ENCODE data around the gene LAMA5.

The LAMA5 gene

GRCh38 chr20:62401331-62401779 is 34.2 kb upstream of the LAMA5 start:
- Histone ChIP-seq H3K27ac (ENCODE audit: low read length) (no peak overlapping the region), H3K4me3 (ENCODE audit: low read depth in 1 of 2, low read length in 2 of 2) (no peak overlapping the region), H3K27me3 (ENCODE audit: low read depth, low read length) (no peaks in the 10 kb centered on the region), H3K36me3 (ENCODE audit: control insufficient read depth in 1 of 2, insufficient read depth in 2 of 2, low read length in 2 of 2) (peaks cover 0 to 10% of the 10 kb centered on the region in 2 donors), H3K9me3 (ENCODE audit: control insufficient read depth in 1 of 2, low read length in 2 of 2) (no peaks in the 10 kb centered on the region), H3K4me1 (ENCODE audit: control insufficient read depth in 1 of 2, insufficient read depth in 2 of 2, low read length in 2 of 2) (peaks cover 0 to 15% of the 10 kb centered on the region in 2 donors)

DNA sequence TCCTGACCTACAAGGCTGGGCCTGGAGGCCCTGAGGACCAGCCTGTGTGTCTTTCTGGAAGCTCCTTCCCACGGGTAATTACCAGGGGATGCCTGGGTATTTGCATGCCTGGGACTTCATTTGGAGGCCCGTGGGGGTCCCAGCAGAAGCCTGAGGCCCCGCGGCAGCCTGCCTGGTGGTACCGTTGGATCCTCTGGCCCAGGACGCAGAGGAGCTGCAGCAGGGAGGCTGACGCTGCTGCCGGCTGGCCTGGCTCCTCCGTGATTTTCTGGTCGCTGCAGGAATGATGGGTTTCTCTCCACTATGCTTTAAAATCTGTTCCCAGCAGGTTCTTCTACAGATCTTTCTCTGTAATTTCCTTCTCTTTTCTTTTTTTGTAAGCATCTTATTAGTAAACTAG is 33.4 kb upstream of the LAMA5 start:
- H3K4me3 ChIP-seq (ENCODE audit: low read depth in 1 of 2, low read length in 2 of 2), result no peak overlapping the region
- no peaks in the 10 kb centered on the region for H3K9me3 ChIP-seq (ENCODE audit: control insufficient read depth in 1 of 2, low read length in 2 of 2)
- peaks cover 0 to 7% of the 10 kb centered on the region in 2 donors for H3K4me1 ChIP-seq (ENCODE audit: control insufficient read depth in 1 of 2, insufficient read depth in 2 of 2, low read length in 2 of 2)
- H3K27me3 ChIP-seq (ENCODE audit: low read depth, low read length), result no peaks in the 10 kb centered on the region
- peaks cover 0 to 12% of the 10 kb centered on the region in 2 donors for H3K36me3 ChIP-seq (ENCODE audit: control insufficient read depth in 1 of 2, insufficient read depth in 2 of 2, low read length in 2 of 2)
- no peak overlapping the region for H3K27ac ChIP-seq (ENCODE audit: low read length)

DNA sequence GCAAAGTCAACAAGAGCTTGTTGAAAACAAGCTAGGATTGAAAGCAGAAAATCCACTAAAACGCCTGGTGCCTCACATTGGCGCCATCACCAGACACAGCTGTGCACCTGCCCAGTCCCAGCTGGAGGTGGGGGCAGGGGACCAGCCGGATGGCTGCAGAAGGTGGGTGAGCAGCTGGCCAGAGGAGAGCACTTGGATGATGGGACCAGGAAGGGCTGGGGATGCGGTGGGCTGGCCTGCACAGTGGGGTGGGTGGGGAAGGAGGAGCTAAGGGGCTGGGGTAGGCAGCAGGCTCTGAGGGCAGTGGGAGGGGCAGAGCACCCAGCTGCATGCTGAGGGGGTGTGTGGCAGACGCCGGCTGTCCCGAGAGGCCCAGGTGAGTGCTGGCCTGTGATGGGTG is 32.9 kb upstream of the LAMA5 start:
- H3K4me3 ChIP-seq (ENCODE audit: low read depth in 1 of 2, low read length in 2 of 2), result no peak overlapping the region
- H3K27me3 ChIP-seq (ENCODE audit: low read depth, low read length), result no peaks in the 10 kb centered on the region
- H3K36me3 ChIP-seq (ENCODE audit: control insufficient read depth in 1 of 2, insufficient read depth in 2 of 2, low read length in 2 of 2), result peaks cover 0 to 15% of the 10 kb centered on the region in 2 donors
- no peak overlapping the region for H3K27ac ChIP-seq (ENCODE audit: low read length)
- no peaks in the 10 kb centered on the region for H3K9me3 ChIP-seq (ENCODE audit: control insufficient read depth in 1 of 2, low read length in 2 of 2)
- H3K4me1 ChIP-seq (ENCODE audit: control insufficient read depth in 1 of 2, insufficient read depth in 2 of 2, low read length in 2 of 2), result peaks cover 0 to 1% of the 10 kb centered on the region in 2 donors

DNA sequence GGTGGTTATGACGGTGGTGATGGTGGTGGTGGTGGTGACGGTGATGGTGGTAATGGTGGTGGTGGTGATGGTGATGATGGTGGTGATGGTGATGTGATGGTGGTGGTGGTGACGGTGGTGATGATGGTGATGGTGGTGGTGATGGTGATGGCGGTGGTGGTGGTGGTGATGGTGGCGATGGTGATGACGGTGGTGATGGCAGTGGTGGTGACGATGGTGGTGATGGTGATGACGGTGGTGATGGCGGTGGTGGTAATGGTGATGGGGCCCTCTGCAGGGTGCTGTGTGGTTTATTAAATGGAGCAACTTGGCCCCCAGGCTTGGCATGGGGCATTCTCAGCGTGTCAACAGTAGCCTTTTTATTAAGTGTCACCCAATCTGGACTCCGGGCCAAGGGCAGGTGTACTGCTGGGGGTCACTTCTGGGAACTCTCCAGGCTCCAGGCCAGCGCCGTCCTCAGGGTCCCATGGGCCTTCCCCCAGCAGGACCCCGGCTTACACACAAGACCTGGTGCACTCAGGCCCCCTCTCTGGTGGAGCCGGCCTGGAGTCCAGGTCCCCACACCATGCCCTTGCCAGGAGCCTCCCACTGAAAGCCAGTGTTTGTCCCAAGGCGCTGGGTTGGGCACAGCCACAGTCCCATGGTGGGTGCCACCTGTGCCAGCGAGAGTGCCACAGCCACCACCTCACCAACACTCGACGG is 31.2 kb upstream of the LAMA5 start:
- H3K27ac ChIP-seq (ENCODE audit: low read length), result no peak overlapping the region
- H3K36me3 ChIP-seq (ENCODE audit: control insufficient read depth in 1 of 2, insufficient read depth in 2 of 2, low read length in 2 of 2), result peaks cover 5 to 26% of the 10 kb centered on the region in 2 donors
- no peaks in the 10 kb centered on the region for H3K9me3 ChIP-seq (ENCODE audit: control insufficient read depth in 1 of 2, low read length in 2 of 2)
- no peaks in the 10 kb centered on the region for H3K4me1 ChIP-seq (ENCODE audit: control insufficient read depth in 1 of 2, insufficient read depth in 2 of 2, low read length in 2 of 2)
- H3K27me3 ChIP-seq (ENCODE audit: low read depth, low read length), result no peaks in the 10 kb centered on the region
- H3K4me3 ChIP-seq (ENCODE audit: low read depth in 1 of 2, low read length in 2 of 2), result no peak overlapping the region

GRCh38 chr20:62396367-62397239 is 29.5 kb upstream of the LAMA5 start:
- Histone ChIP-seq H3K4me3 (ENCODE audit: low read depth in 1 of 2, low read length in 2 of 2) (no peak overlapping the region), H3K4me1 (ENCODE audit: control insufficient read depth in 1 of 2, insufficient read depth in 2 of 2, low read length in 2 of 2) (no peaks in the 10 kb centered on the region), H3K27ac (ENCODE audit: low read length) (no peak overlapping the region), H3K27me3 (ENCODE audit: low read depth, low read length) (no peaks in the 10 kb centered on the region), H3K9me3 (ENCODE audit: control insufficient read depth in 1 of 2, low read length in 2 of 2) (no peaks in the 10 kb centered on the region), H3K36me3 (ENCODE audit: control insufficient read depth in 1 of 2, insufficient read depth in 2 of 2, low read length in 2 of 2) (peaks cover 9 to 30% of the 10 kb centered on the region in 2 donors)

GRCh38 chr20:62395311-62396242 is 28.5 kb upstream of the LAMA5 start:
- Histone ChIP-seq H3K27ac (ENCODE audit: low read length) (no peak overlapping the region), H3K27me3 (ENCODE audit: low read depth, low read length) (no peaks in the 10 kb centered on the region), H3K36me3 (ENCODE audit: control insufficient read depth in 1 of 2, insufficient read depth in 2 of 2, low read length in 2 of 2) (peaks cover 9 to 40% of the 10 kb centered on the region in 2 donors), H3K4me1 (ENCODE audit: control insufficient read depth in 1 of 2, insufficient read depth in 2 of 2, low read length in 2 of 2) (no peaks in the 10 kb centered on the region), H3K4me3 (ENCODE audit: low read depth in 1 of 2, low read length in 2 of 2) (no peak overlapping the region), H3K9me3 (ENCODE audit: control insufficient read depth in 1 of 2, low read length in 2 of 2) (no peaks in the 10 kb centered on the region)

GRCh38 chr20:62394248-62395245 is 27.4 kb upstream of the LAMA5 start:
- no peak overlapping the region for H3K27ac ChIP-seq (ENCODE audit: low read length)
- H3K27me3 ChIP-seq (ENCODE audit: low read depth, low read length), result no peaks in the 10 kb centered on the region
- H3K9me3 ChIP-seq (ENCODE audit: control insufficient read depth in 1 of 2, low read length in 2 of 2), result no peaks in the 10 kb centered on the region
- H3K4me1 ChIP-seq (ENCODE audit: control insufficient read depth in 1 of 2, insufficient read depth in 2 of 2, low read length in 2 of 2), result no peaks in the 10 kb centered on the region
- no peak overlapping the region for H3K4me3 ChIP-seq (ENCODE audit: low read depth in 1 of 2, low read length in 2 of 2)
- H3K36me3 ChIP-seq (ENCODE audit: control insufficient read depth in 1 of 2, insufficient read depth in 2 of 2, low read length in 2 of 2), result peaks cover 17 to 42% of the 10 kb centered on the region in 2 donors

DNA sequence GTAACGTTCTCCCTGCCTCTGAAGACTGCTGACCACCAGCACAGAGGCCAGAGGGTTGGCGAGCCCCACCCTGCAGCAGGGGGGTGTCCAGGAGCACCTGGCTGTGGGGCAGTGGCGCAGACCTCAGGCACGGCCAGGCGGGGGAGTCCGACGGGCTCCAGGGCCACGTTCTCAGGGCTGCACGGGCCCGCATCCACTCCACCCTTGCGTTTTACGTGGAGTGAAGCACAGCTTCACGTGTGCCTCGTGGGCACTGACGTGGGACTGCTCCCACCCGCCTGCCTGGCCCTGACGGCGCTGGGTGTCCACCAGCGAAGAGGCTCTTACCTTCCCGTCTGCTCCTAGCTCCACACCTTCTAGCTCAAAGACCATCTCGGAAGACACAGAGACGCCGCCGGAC is 26.7 kb upstream of the LAMA5 start:
- Histone ChIP-seq H3K9me3 (ENCODE audit: control insufficient read depth in 1 of 2, low read length in 2 of 2) (no peaks in the 10 kb centered on the region), H3K27ac (ENCODE audit: low read length) (no peak overlapping the region), H3K4me1 (ENCODE audit: control insufficient read depth in 1 of 2, insufficient read depth in 2 of 2, low read length in 2 of 2) (no peaks in the 10 kb centered on the region), H3K27me3 (ENCODE audit: low read depth, low read length) (no peaks in the 10 kb centered on the region), H3K4me3 (ENCODE audit: low read depth in 1 of 2, low read length in 2 of 2) (no peak overlapping the region), H3K36me3 (ENCODE audit: control insufficient read depth in 1 of 2, insufficient read depth in 2 of 2, low read length in 2 of 2) (peaks cover 24 to 46% of the 10 kb centered on the region in 2 donors)

DNA sequence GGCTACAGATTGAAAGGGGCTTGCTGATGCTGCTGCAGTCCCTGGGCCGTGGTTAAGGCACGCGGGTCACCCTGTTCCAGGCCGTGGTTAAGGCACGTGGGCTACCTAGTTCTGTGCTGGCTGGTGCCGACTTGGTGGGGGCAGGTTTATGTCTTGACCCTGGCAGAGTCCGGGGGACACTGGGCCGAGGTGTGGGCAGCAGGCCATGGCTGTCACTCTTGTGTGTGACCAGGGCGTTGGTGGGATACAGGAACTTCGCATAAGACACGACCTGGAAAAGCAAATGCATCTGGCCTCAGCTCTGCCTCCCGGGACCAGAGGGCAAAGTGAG is 26.2 kb upstream of the LAMA5 start:
- Histone ChIP-seq H3K4me1 (ENCODE audit: control insufficient read depth in 1 of 2, insufficient read depth in 2 of 2, low read length in 2 of 2) (peaks cover 0 to 2% of the 10 kb centered on the region in 2 donors), H3K4me3 (ENCODE audit: low read depth in 1 of 2, low read length in 2 of 2) (no peak overlapping the region), H3K36me3 (ENCODE audit: control insufficient read depth in 1 of 2, insufficient read depth in 2 of 2, low read length in 2 of 2) (peaks cover 29 to 47% of the 10 kb centered on the region in 2 donors)

GRCh38 chr20:62392621-62393334 is 25.7 kb upstream of the LAMA5 start:
- H3K9me3 ChIP-seq (ENCODE audit: control insufficient read depth in 1 of 2, low read length in 2 of 2), result no peaks in the 10 kb centered on the region
- H3K27ac ChIP-seq (ENCODE audit: low read length), result no peak overlapping the region
- no peaks in the 10 kb centered on the region for H3K27me3 ChIP-seq (ENCODE audit: low read depth, low read length)
- peaks cover 0 to 8% of the 10 kb centered on the region in 2 donors for H3K4me1 ChIP-seq (ENCODE audit: control insufficient read depth in 1 of 2, insufficient read depth in 2 of 2, low read length in 2 of 2)
- no peak overlapping the region for H3K4me3 ChIP-seq (ENCODE audit: low read depth in 1 of 2, low read length in 2 of 2)
- H3K36me3 ChIP-seq (ENCODE audit: control insufficient read depth in 1 of 2, insufficient read depth in 2 of 2, low read length in 2 of 2), result peaks cover 29 to 47% of the 10 kb centered on the region in 2 donors

More for the DNA sequence above, 26.2 kb upstream of the LAMA5 start:
- Histone ChIP-seq H3K27ac (ENCODE audit: low read length) (no peak overlapping the region), H3K27me3 (ENCODE audit: low read depth, low read length) (no peaks in the 10 kb centered on the region), H3K9me3 (ENCODE audit: control insufficient read depth in 1 of 2, low read length in 2 of 2) (no peaks in the 10 kb centered on the region)

Data from muscle layer of duodenum (tissue), 2 donors.